Measurements from ENCODE around the gene PCDHGB5.

DNA sequence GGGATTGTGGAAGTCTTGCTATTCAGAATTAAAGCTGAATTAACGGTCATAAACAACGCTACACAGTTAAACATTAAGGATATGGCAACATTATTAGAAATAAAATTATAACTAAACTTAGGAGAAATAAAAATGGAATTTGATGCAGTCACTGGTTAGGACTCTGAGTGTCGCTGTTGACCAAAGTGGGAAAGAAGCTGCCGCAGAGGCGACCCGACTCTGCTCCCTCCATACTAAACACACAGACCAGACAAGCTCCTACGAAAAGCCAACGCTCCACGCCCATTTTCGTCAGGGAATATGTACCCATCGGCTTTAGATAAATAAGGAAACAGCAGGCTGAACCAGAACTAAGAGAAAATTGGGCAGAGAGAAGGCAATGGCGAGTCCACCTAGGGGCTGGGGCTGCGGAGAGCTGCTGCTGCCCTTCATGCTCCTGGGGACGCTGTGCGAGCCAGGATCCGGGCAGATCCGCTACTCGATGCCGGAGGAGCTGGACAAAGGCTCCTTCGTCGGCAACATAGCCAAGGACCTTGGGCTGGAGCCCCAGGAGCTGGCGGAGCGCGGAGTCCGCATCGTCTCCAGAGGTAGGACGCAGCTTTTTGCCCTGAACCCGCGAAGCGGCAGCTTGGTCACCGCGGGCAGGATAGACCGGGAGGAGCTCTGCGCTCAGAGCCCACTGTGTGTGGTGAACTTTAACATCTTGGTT is 33.6 kb upstream of the PCDHGB5 start, which contains the start of gene PCDHGA5:
- TF ChIP-seq POLR2A (IDR thresholded peaks at IDR 0.05) = no peak
- TF ChIP-seq, protein P1, sequence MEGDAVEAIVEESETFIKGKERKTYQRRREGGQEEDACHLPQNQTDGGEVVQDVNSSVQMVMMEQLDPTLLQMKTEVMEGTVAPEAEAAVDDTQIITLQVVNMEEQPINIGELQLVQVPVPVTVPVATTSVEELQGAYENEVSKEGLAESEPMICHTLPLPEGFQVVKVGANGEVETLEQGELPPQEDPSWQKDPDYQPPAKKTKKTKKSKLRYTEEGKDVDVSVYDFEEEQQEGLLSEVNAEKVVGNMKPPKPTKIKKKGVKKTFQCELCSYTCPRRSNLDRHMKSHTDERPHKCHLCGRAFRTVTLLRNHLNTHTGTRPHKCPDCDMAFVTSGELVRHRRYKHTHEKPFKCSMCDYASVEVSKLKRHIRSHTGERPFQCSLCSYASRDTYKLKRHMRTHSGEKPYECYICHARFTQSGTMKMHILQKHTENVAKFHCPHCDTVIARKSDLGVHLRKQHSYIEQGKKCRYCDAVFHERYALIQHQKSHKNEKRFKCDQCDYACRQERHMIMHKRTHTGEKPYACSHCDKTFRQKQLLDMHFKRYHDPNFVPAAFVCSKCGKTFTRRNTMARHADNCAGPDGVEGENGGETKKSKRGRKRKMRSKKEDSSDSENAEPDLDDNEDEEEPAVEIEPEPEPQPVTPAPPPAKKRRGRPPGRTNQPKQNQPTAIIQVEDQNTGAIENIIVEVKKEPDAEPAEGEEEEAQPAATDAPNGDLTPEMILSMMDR (IDR thresholded peaks at IDR 0.05) = no peak
